ENCODE results near the gene MYCL. TPM values are rescaled to one million over a fixed set of nuclear protein-coding genes. Genes with fewer than 3 reads are reported as not detected.
A peak's percentile ranks its signal among the peaks of the same experiment; 100 is the strongest.
"Not testable (repeated sequence)": the region's sequence is repeated elsewhere in the genome, so short reads cannot be mapped to it uniquely, and the experiment has no call there.

The MYCL gene
- total RNA-seq, 2 donors from 2014 or later: 0.76 to 0.77 TPM

DNA sequence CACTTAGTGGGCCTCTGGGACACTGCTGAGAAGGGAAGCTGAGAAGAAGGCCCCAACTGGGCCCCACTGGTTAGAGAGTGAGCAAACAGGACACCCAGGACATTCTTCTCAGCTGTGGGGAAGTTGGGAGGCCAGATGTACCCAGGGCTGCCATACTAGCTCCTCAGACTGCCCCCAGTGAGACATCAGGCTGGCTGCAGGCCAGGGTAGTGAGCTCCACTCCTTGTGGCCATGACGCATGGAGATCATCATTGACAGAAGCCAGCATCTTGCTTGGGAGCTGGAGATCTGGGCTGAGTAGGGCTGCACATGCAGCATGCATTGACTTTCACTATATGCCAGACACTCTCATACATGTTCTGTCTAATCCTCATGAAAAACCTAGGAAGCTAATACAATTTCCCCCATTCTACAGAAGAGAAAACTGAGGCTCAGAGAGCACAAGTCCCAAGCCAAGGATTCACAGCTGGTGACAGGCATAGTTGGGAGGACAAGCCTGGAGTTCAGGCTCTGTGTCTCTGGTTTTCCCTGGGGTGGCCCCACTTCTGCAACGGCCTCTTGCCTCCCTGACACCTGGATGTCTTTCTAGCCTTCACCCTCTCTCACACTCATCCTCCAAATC, 24.1 kb upstream of the MYCL start:
- no peak for ATAC-seq
- intact Hi-C loops (cut with DNase I): loop anchor here in 1 of 2 donors (5.0 kb wide), 1 partner anchor 46 kb away; no protein-coding TSS in a partner anchor
- DNase-seq: no peak

DNA sequence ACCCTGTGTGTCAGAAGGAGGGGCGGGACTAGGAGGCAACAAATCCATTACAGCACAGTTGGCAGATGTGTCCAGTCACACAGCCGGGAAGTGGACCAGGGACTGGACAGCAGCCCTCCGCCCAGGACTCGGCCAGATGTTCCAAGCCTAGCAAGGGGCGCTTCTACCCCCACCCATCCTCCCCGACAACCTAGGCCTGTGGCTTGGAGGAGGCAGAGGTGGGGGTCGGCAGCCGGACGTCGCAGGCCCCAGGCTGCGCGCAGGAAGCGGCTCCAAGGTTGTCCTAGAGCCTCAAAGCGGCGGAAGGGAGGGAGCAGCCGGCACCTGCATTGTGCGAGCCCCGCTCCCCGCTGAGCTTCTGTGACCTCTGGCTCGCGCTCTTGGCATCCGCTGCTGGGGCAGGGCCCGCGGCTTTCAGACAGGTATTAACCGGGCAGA, 20.6 kb upstream of the MYCL start:
- intact Hi-C loops (cut with DNase I): loop anchor here in 1 of 2 donors (5.0 kb wide), 1 partner anchor 50 kb away; no protein-coding TSS in a partner anchor
- DNase-seq: no peak
- no peak for ATAC-seq

DNA sequence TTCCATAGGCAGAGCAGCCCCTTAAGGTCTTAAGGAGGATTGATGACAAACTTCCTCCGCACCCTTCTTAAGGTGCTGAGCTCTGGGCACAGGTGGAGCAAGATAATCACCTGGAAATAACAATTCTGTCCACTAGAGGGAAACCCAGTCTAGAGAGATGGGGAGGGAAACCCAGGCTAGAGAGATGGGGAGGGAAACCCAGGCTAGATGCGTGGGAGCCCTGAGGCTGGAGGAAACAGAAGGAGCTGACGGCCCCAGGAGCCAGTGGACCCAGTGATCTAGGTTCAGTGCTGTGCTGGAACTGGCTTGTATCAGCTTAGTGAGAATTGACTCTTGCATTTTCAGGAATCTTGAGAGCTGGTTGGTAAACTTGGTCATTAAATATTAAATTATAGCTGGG, 17.8 kb upstream of the MYCL start:
- intact Hi-C loops (cut with DNase I): no loop called here
- DNase-seq: no peak
- ATAC-seq: peak; percentile 78 to 87

DNA sequence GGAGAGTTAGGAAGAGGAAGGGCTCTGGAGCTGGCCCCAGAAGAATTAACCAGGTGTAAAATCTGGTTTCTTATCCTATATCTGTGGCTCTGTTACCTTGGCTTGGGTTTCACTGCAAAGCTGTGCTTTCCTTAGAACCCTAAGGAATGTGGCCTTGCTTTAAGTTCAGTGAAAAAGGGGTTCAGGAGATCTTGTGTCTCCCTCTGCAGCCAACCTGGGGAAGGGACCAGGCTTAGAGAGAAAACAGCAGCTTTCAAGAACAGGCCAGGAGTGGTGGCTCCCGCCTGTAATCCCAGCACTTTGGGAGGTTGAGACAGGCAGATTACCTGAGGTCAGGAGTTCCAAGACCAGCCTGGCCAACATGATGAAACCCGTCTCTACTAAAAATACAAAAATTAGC, 16.1 kb upstream of the MYCL start:
- intact Hi-C loops (cut with DNase I): no loop called here

DNA sequence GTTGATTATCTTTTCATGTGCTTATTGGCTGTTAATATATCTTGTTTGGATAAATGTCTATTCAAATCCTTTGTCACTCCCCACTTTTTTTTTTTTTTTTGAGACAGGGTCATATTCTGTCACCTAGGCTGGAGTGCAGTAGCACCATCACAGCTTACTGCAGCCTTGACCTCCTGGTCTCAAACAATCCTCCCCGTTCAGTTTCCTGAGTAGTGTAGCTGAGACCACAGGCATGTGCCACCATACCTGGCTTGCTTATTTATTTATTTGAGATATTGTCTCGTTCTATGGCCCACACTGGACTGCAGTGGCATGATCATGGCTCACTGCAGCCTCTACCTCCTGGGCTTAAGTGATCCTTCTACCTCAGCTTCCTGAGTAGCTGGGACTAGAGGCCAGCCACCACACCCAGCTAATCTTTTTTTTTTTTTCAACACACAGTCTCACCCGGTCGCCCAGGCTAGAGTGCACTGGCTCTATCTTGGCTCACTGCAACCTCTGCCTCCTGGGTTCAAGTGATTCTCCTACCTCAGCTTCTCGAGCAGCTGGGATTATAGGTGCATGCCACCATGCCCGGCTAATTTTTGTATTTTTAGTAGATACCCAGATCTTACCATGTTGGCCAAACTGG, 13.9 kb upstream of the MYCL start:
- ATAC-seq: no peak
- no peak for DNase-seq
- intact Hi-C loops (cut with DNase I): no loop called here

More for the DNA sequence above, 16.1 kb upstream of the MYCL start:
- DNase-seq (no peak), ATAC-seq (no peak)

DNA sequence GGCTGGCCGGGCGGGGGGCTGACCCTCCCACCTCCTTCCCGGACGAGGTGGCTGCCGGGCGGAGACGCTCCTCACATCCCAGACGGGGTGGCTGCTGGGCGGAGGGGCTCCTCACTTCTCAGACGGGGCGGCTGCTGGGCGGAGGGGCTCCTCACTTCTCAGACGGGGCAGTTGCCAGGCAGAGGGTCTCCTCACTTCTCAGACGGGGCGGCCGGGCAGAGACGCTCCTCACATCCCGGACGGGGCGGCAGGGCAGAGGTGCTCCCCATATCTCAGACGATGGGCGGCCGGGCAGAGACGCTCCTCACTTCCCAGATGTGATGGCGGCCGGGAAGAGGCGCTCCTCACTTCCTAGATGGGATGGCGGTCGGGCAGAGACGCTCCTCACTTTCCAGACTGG, 11.4 kb upstream of the MYCL start:
- DNase-seq; ATAC-seq; intact Hi-C loops (cut with DNase I): not testable (repeated sequence)

DNA sequence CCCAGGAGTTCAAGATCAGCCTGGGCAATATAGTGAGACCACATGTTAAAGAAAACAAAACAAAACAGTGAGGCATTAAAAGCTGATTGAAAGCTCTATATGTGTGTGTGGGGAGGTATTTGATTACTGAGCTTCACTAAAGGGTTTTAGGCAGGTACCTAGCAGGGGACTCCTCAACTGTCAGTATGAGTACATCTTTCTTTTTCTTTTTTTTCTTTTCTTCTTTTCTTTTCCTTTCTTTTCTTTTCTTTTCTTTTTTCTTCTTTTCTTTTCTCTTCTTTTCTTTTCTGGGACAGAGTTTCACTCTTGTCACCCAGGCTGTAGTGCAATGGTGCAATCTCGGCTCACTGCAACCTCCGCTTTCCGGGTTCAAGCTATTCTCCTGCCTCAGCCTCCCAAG, 8.5 kb upstream of the MYCL start:
- DNase-seq: no peak
- intact Hi-C loops (cut with DNase I): no loop called here
- no peak for ATAC-seq

DNA sequence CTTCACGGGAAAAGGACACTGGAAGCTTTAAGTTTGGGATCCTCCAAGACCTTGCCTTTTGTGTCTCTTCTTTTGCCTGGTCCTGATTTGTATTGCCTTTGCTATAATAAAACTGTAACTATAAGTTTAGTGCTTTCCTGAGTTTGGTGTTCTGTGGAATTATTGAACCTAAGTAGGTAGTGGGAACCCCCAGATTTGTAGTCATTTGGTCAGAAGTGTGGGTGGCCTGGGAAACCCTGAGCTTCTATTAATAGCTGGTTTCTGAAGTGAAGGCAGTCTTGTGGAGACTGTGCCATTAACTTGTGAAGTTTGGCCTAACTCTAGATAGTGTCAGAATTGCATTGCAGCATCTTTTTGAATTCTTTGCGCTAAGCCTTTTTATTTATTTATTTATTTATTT, 6.8 kb upstream of the MYCL start:
- DNase-seq (no peak), ATAC-seq (no peak)
- intact Hi-C loops (cut with DNase I): no loop called here

DNA sequence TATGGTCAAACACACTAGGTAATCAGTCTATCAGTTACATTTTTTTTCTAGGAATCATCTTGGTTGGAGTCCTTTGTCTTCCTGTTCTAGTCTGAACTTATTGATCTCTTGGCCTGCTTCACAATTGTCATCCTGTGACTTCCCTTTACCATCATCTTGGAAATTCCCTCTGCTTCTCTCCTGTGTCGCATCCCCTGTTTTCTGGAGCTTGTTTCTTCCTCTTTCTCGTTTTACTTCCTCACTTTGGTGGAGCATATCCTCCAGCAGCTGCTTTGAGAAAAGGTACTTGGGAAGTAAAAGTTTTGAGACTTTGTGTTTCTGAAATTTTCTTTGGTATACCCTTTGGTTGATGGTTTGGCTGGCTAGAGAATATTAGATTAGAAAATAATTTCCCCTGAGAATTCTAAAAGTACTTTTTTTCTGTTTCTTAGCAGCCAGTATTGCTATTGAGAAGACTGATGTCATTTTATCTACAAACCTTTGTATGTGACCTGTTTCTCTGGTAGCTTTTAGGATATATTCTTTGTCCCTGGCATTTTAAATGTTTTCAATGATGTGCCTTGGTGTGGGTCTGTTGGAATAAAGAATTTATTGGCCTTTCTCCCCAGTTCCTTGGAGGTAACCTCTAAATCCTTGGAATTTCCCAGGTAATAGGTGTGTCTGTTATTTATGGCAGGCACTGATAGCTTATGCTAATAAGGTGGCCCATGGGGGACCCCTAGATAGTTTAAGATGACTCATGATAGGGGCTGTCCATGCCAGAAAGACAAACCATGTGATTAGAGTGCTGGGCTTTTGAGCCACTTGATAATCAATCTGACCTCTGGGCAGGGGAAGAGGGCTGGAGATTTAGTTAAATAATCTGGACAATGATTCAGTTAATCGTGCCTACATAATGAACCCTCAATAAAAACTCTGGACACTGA, 6.1 kb upstream of the MYCL start:
- intact Hi-C loops (cut with DNase I): no loop called here
- no peak for ATAC-seq
- DNase-seq: no peak

DNA sequence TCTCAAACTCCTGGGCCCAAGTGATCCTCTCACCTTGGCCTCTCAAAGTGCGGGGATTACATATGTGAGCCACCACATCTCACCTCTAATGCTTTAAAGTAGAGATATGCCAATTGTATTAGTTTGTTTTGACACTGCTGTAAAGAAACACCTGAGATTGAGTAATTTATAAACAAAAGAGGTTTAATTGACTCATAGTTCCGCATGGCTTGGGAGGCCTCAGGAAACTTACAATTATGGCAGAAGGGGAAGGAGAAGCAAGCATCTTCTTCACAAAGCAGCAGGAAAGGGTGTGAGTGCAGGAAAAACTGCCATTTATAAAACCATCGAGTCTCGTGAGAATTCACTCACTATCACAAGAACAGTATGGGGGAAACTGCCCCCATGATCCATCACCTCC, 3.5 kb upstream of the MYCL start:
- DNase-seq (no peak), ATAC-seq (no peak)
- intact Hi-C loops (cut with DNase I): no loop called here

DNA sequence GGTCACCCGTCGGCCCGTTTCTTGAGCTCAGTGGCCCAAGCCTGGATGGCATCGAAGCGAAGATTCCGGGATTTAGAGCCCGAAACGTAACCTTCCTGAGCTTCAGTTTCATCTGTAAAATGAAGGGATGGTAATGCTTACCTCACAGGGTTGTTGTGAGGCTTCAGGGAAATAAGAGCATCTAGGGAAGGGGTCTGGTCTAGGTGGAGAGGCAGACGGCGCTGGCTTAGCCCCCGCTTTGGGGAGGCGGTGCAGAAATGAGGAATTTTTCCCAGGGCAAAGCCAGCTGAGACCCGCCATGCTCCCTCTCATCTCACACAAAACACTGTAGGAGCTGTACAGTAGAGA, 717 bp upstream of the MYCL start:
- ATAC-seq (no peak), DNase-seq (no peak)
- intact Hi-C loops (cut with DNase I): loop anchor here (2.0 to 5.0 kb wide), 2 partner anchors 85 to 86 kb away; no protein-coding TSS in a partner anchor

DNA sequence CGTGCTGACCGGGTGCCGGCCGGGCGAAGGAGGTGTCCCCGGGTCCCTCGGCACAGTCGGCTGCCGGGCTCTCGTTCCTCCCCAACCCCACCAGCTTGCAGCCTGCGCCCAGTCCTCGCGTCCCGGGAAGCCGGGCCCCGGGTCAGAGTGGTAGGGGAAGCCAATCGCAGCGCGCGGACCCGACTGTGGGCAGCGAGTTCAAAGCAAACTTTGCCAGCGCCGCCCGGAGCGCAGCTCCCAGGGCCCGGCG, 328 bp downstream of the MYCL start:
- ATAC-seq: peak in 1 of 2 donors; percentile 63
- intact Hi-C loops (cut with DNase I): loop anchor here in 1 of 2 donors (5.0 kb wide), 1 partner anchor 84 kb away; no protein-coding TSS in a partner anchor
- DNase-seq: peak; percentile 30

DNA sequence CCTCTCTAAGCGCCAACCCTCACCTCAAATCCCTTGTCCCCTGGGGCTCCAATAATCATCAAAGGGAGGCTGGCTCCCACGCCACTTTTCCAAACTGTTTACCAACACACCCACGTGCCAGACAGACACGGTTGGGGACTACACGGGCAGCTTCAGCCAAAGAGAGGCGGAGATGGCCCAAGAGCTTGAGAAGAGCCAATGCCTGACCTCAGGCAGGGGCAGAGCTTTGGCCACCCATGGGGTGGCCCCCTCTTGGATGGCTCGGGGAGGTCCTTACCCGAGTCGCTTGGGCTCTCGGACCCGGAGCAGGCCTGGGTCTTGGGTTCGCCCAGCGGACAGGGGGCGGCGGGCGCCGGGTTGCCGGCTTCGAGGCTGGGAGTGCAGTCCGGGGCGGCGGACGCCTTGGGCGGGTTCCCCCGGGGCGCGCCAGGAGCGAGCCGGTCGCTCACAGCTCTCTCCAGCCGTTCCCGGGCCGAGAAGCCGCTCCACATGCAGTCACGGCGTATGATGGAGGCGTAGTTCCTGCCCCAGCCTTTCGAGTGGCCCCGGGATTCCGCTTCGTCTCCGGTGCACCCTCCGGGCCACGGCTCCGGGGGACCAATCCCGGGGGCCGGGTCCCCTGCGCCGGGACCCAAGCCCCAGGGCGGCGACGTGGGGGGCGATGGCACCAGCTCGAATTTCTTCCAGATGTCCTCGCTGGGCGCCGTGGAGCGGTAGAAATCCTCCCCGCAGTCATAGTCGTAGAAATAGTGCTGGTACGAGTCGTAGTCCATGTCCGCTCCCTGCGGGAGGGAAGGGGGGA, 854 bp downstream of the MYCL start:
- DNase-seq (peak; percentile 33), ATAC-seq (peak; percentile 53 to 57)
- intact Hi-C loops (cut with DNase I): loop anchor here in 1 of 2 donors (5.0 kb wide), 1 partner anchor 84 kb away; no protein-coding TSS in a partner anchor

DNA sequence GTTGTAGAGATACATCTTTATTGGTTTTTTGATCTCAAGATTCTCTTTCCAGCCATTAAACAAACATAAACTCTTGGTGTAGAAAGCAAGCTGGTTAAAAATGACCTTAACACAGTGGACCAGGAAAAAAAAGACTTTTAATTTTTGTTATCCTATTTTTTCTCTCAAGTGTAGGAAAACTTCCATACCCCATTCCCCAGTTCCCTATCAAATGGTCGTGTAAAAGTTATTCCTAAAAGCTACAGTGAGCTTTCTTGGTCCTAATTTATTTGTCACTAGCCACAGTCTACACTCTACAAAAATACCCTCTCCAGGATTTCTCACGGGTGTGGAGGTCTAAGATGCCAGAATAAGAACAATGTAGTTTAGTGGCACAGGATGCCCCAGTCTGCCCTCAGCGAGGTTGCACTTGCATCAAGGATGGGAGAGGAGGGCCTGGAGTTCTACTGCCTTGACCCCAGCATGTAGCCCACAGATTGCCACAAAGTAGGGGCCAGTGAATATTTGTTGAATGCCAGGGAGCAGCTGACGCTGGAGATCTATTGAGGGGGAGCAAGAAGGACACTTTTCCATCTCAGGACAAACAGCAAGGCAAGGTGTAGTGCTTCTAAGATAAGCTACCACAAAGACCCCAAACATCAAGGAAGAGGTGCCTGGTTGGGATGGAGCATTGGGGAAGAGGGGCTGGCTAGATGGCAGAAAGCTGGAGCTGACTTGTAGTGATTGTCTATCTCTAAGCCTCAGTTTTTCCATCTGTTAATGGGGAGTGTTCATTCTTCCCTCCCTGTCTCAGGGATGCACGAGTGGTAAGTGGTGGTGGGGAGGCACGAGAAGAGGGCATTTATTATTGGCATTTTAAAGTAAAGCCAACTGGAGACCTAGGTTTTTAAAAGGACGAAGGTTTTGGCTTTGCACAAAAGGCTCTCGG, 1.8 kb downstream of the MYCL start:
- no peak for DNase-seq
- intact Hi-C loops (cut with DNase I): loop anchor here in 1 of 2 donors (5.0 kb wide), 1 partner anchor 83 kb away; no protein-coding TSS in a partner anchor
- ATAC-seq: no peak

DNA sequence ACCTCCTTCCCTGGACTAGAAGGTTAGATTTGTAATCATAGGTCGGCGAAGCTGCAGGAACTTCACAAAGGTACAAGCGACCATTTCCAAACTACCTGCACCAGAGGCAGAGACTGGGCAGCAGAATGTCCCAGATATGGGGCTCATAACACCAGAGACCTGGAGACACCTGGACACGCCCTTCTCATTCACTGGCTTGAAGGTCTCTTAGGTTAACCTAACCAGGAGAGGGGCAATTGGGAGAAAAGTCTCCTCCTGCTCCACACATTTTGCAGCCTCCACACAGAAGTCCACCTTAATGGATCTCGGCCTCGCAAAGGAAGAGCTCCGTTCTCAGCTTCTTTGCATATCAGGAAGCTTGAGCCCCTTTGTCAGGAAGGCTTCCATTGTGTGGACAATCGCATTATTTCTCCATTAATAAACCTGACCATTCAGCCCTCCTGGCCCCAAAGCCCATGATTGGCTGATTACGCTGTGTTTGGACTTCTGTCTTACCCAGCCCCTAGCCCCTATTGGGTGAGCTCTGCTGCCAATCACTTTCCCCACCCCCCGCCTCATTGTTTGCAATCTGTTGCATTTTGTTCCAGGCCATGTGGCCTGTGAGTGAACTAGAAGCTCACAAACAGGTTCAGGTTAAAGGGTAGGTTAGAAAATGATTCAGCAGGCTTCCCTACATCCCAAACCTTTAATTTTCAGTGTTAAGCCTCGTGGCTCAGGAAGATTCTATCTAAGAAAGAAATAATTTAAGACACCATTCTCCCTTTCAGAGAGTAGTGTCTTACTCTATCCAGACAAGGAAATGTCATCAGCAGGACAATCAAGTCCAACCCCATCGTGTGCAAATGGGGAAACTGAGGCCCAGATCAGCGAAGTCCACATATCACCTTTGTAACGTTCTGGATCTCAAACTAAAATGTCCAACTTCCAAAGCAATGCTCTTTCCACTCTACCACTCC, 2.8 kb downstream of the MYCL start:
- intact Hi-C loops (cut with DNase I): no loop called here
- peak; percentile 29 for DNase-seq
- ATAC-seq: no peak

DNA sequence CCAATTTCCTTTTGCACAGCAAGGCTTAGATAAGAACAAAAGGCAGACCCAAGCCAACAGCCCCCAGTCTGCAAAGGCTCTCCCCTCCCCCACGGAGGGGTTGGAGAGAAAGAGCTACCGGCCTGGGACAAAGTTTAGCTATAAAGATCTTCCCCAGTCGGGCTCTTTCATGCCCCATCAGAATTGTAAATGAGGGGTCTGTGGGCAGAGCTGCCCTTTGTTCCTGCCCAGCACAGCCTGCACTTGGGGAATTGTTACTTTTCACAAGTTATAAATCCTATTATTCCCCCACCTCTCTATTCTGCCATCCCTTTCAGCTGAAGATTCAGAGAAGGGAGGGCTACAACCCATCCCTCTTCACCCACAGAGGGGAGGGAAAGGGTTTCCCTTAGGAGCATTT, 3.5 kb downstream of the MYCL start:
- DNase-seq: no peak
- intact Hi-C loops (cut with DNase I): no loop called here
- ATAC-seq: no peak

Measured in left cardiac atrium (tissue), 4 donors.